T-helper 9 cell (primary cell): ENCODE data around the gene ADCY5.

Experiments
- DNase-seq: peaks from one replicate; pipeline ENCODE4 v3.0.0-alpha.2; 2020

The ADCY5 gene

DNA sequence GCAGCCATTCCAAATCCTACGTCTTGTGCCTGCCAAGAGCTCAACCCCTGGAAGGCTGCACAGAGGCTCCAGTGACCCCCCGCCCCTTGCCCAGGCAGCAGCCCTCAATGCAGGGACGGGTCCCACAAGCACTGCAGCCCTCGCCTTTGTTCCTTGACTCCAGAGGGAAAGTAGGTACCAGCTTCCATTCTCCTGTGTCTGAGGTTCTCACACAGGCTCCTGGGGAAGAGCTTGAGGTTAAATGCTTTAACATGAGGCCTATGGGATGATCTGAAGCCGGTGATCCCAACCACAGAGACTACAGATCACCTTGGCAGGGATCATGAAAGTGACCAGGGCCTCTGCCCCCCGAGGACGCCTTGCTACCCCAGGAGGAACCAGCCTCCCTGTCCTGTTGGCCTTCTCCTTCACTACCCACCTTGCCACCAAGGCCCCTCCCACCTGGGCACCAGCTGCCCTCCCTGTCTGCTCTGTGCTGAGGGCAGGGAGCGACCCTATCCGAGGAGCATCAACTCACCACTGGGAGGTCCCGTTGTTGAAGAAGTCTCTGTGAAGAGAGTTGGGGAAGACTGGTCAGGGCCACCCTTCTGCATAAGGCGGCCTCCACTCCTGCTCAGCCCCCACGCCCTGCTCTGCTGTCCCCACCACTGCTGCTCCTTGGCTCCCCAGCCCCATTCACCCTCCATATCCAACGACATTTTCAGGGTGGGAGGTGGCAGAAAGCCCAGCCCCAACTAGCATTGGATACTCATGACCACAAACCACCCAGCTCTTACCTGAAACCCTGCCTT lies 151.9 kb downstream of the ADCY5 start:
- no peak for DNase-seq

DNA sequence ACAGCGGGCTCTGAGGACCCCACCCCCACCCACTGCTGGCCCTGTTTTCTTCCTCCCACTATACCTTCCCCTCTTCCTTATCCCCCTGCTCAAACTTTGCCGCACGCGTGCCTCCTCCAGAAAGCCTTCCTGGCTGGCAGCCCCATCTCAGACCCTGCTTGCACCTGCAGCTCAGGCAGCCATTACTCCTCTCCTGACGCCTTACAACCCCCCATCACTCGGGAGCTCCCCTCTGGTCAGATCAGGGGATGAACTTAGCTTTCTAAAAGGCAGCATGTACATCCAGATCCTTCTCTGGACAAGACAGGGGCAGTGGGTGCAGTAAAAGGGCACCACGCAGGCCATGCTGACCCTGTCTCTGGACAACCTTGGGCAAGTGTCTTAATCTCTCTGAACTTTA lies 152.6 kb downstream of the ADCY5 start:
- DNase-seq, result no peak

DNA sequence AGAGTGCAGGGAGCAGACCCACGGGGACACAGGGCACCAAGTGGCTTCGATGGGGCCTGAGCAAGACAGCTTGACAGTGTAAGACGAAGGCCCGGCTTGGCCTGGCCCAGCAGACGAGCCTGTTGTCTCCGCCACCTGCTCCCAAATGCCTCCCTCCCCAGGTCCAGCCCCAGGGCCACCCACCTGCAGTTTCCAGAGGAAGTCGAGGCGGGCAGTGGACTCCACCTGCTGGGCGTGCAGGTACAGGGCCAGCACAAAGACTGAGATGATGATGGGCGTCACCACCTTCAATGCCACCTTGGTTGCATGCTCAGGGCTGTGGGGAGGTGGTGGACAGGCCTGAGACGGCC lies 153.0 kb downstream of the ADCY5 start:
- DNase-seq, result no peak

DNA sequence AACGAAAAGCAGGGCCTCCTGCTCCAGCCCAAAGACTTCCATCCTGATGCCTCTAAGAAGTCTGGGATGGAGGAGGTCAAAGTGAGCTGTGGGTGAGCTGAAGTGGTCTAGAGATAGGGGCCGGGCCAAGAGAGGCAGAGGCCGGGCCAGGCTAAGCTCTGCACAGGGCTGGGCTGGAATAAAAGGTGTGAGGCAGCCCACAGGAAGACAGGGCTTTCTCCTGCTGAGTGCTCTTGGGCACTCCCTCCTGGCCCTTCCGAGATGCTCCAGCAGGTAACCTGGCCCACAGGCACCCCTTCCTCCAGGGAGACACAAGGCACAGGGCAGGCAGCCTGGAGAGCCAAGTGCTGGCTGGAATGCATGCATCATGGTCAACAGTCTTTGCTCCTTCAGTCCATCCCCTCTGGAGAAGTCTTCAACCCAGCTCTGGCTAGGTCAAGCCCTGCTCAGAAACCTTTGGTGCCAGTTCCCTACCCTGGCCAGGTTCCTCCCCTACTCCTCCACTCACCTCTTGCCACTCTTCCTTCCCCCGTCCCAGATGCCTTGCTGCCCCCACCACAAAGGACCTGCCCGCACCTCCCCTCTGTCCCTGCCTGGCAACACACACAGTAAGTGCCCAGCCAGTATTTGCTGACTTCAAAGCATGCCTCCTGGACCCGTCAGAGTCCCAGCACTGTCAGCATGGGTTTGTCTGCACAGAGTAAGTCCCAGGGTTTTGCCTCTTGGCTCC lies 153.6 kb downstream of the ADCY5 start:
- DNase-seq, result no peak

DNA sequence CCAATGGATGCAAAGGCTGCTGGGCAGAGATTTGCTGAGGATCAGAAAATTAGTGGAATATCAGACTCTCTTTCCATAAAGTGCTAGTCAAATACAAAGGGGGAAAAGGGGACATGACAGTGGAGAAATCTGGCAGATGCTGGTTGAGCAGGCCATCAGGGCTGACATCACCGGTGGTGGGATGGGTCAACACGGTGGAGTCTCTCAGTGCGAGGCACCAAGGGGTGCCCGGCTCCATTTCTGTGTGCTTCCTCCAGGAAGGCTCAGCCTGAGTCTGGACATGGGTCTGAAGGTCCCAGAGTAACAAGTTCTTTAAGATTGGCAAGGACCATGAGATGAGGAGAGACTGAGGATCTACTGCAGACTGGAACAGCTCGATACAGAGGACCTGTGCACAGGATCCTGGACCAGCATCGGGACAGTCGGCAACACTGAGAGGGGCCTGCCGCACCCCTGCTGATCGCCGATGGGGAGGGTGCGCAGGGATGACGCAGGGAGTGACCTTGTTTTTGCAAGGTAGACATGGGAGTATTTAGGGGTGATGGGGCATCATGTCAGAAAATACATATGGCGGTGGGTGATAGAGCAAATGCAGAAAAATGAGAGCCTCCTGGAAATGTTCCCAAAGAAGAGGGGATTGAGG lies 154.5 kb downstream of the ADCY5 start:
- DNase-seq, result no peak

DNA sequence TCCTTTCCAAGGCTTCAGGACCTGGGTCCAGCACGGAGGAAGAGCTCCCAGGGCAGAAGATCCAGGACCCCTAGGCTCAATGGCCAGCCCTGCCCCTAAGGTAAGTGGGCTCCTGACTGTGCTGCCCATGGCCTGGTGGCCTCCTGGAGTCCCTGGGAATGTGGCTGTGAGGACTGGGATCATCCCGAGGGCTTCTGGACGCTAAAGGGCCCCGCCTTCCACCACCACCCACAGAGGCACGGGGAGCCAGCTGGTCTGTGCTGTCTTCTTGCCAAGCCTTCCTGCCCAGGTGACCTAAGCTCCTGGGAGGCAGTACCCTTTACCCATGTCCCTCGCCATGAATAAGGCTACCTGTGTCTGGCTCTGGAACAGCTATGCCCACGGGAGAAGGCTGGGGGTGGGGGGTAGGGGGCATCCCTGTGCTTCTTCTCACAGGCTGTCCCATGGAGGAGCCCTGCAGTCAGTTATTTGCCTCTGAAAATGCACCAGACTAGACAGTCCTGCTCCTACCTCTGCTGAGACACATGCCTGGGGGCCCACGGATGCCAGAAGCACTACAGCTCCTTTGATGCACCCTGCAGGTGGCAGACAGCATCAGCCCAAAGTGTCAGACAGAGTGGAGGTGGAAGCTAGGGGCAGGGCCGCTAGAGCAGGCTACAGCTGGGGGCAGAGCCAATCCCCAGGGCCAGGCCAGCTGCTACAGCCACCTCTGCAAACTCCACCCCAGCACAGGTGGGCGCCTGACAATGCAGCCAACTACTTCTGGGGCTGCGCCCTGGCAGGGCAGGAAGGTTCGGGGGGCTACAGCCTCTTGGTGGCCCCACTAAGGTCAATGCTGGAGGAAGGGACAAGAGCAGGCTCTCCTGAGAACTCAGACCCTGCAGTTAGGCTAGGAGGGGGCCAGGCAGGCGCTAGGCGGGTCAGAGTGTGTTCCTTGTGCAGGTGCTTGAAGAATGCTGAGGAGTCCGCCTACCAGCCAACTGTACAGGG lies 156.3 kb downstream of the ADCY5 start:
- no peak for DNase-seq

DNA sequence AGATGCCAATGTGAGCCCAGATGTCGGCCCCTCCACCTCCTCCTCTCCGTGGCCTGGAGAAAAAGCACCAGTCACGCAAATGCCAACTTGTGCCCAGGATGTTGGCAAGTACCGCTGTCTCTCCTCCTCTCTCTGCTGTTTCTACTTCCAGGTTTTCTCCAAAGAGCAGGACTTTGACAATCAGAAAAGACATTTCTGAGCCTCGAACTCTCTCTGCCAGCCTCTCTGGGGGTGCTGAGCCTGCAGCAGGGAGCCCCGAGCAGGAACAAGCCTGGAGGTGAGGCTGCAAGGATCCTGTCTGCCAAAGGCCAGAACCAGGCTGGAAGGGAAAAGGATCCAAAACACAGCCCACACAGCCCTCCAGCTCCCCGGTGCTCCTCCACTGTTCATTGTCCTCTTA lies 157.5 kb downstream of the ADCY5 start:
- no peak for DNase-seq

DNA sequence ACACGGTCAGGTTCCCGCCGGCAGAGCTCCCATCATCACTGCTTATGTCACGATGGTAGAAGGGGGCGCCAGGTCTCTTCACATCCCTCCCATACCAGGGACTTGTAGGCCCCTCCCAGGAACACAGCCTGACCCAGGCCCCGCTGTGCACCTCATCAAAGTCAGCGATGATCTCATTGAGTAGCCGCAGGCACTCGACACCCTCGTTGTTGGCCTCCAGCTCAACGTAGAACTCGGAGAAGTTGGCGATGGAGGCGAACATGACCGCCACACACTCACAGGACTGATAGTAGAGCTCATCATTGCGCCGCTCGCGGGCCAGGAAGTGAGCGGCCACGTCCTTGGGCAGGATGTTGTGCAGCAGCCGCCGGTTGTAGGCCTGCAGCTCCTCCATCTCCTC lies 157.9 kb downstream of the ADCY5 start:
- no peak for DNase-seq

DNA sequence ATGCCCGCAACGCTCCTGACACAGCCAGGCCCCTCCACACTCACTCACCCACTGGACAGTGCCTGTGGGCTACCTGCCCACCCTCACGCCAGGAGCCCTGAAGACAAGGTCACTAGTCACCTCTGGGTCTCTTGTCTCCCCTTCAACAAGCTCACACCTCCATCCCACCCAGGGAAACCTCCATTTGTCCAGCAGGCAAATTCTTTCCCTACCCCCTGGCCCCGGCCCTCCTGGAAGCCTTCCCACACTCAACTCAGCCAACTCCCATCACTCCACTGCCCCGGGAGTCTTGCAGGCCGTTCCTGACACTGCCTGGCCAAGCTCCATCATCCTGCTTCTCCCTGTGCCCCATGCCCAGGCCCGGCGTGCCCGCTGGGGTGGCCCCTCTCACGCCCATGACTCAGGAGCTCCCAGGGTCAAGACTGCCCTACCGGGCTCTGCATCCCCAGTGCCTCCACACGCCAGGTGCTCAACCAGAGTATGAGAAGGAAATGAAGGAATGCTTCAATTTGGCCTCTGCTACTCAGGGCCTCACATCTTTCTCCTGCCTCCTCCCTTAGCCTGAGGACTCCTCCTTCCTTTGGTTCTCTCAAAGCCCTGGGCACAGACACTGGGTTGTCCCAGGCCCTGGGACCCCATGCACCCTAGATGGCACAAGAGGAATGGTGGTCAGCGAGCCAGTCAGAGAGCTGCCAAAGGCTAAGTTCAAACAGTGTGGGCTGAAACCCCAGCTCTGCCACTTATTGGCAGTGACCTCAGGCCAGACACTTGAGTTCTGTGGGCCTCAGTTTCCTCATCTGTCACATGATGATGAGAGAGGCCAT lies 158.6 kb downstream of the ADCY5 start:
- DNase-seq, result no peak

DNA sequence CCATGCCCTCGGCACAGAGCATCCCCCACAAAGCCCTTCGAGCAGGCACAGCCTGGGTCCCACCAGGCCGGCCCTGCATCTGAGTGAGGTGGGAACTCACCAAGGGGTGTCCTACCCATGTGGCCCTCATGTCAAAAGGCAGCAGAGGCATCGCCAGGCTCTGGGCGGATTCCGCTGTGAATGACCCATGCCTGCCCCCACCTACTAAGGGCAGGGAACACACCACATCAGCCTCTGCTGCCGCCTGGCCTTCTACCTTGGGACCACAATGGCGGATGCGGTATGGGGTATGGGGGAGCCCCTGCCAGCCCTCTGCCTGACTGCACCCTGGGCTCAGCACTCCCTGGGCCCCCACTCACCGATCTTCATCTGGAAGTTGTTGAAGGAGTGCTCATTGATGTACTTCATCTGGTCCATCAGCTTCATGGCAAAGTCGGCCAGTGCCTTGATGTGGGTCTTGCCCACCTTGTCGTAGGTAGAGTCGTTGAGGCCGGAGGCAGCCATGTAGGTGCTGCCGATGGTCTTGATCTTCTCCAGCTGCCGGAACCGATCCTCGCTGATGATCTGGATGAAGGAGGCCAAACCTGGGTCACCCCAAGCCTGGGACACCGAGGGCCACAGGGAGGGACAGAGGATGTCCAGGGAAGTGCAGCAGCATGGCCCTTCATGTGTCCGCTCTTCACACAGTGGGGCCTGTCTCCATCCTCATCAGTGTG lies 159.3 kb downstream of the ADCY5 start:
- no peak for DNase-seq

DNA sequence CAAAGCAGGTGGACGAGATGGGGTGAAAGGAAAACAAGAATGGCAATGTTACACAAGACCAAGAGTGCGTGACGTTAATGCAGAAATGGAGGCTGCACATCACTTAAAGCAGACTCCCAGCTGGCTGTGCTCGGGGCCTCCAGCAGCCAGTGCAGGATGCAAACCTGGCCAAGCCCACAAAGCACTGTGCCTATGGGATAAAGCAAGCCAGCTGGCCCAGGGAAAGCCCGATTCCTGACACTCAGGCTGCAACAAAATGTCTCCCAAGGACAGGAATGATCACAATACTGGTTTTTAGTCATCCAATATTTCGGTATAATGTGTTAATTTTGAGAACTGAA lies 161.0 kb downstream of the ADCY5 start:
- DNase-seq, result no peak

DNA sequence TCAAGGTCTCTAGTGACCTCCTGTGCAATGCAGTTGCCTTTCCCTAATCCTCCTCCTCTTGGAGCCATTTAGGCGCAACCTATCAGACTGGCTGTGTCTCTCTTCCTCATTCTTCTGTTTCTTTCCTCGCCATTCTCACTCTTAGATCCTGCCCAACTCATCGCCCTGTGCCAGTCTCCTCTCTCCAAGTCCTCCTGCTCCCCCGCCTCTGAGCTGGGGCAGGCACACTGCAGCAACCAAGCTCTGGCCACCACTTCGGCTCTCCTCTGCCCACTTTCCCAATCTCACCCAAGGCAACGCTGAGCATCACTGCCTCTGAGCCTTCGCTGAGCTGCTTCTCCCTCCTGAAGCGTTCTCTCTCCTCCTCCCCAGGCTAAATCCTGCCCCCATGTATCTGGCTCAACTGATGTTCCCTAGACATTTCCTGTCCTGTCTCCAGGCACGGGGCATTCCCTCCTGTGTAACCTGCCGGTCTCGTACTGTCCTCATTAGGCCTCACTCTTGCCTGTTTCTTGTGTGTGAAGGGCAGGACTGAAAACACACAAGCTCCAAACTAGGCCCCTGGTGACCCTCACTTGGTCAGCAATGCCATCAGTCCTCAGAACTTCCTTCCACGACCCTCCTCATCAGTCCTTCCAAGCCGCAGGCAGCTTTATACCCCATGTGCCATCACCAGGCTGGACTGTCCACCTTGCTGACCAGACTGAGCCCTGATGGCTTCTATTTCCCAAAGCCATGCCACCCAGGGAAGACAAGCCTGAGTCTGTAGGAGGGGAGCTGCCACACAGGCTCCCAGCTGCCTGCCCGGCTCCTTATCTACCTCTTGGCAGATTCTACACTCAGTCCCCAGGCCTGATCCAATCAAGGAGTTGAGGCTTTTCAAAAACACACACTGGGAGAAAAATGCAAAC lies 161.6 kb downstream of the ADCY5 start:
- DNase-seq, result no peak

DNA sequence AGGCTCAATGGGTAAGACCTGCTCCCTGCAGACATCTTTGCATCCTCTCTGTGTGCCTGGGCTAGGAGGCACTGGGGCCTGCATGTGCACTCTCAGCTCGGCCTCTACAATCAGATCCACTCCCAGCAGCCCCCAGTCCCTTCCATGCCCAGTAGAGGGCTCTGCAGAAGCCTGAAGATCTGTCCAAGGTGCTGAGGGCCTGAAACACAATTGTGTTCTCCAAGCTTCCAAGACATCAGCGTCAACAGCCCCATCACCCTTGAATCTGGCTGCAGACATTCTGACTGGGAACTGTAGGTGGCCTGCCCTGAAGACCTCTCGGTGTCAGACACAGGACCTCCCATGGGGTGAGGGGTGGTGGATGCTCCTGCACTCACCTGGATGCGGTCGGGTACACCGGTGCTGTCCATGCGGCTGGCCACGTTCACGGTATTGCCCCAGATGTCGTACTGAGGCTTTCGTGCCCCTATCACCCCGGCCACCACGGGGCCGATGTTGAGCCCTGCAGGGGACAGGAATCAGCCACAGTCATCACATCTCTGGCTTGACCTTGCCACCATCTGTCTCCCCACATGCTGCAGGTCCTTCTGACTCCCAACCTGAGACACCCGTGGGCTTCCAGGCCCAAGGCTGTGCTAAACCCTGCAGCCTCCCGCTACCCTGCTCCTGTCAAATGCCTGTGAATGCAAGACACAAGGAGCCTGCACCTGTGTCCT lies 162.4 kb downstream of the ADCY5 start:
- no peak for DNase-seq

DNA sequence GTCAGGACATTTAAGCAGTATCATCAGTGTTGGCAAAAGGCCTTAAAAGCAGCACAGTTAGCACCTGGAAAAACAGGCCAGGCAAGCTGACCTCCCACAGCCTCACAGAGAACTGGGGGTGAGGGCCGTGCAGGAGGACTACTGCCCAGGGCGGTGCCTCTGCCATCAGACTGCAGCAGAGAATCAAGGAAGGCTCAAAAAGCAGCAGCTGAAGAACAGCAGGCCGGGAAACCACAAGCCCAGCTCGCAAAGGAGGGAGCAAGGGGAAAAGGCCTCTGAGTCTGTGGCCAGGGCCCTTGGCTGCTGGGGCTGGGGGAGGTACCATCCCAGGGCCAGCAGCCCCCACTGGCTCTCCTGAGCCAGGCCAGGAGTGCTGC lies 163.0 kb downstream of the ADCY5 start:
- DNase-seq, result no peak

DNA sequence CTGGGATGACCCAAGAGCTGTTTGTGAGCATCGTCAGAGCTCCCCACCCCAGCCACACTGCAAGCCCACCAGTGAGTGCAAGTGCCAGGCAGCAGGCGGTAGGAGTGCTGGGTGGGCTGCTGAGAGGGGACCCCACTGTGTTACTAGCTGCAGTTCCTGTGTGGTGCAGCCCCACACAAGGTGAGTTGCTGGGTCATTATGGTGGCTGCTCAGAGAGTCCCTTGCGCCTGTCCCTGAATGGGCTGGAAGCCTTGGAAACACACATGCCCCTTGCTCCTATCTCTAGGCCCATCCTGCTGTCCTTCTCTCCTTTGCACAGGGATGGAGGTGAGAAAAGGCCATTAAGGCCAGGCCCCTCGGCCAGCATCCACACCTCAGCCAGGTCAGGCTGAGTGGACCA lies 163.4 kb downstream of the ADCY5 start:
- DNase-seq, result no peak

DNA sequence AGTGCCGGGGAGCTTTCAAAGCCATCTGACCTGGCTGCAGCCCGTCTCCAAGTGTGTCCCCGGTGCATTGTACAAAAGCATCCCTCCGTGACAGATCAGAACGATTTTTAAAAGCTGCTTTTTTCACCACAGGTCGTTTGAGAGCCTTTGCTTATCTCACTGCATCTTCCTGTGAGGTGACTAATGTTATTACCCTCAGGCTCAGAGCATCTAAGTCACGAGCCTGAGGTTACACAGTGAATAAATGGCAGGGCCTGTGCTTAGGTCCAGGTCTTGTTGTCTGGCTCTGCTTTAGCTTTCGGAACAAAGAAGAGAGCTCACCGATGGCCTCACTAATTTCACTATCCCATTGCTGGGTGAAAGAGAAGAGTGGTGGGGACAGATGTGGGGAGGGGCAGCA lies 163.8 kb downstream of the ADCY5 start:
- no peak for DNase-seq

DNA sequence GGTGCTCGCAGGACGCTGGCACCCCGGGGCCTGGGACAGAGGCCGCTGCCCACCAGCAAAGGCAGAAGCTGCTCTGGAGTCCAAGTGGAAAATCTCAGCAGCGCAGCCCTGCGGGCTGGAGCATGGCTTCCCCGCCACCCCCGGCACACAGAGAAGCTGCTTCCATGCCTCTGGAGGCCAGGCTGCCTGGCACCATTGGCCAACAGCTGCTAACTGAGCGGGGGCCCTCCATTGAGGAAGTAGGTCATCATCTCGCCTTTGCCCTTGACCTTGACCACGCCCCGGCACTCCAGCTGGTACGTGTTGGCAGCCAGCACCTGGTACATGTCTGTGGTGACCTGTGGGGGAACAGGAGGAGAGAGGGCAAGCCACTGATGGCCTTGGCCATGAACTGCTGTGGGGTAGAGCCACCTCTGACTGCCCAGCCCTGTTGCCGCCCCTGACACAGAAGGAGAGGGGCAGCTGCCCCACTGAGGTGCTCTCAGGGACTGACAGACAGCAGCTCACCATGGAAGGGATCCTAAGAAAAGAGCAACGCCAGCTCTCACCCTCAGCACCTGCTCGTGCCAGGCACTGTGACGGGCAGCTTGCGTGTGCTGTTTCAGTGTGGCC lies 164.4 kb downstream of the ADCY5 start:
- DNase-seq, result no peak

DNA sequence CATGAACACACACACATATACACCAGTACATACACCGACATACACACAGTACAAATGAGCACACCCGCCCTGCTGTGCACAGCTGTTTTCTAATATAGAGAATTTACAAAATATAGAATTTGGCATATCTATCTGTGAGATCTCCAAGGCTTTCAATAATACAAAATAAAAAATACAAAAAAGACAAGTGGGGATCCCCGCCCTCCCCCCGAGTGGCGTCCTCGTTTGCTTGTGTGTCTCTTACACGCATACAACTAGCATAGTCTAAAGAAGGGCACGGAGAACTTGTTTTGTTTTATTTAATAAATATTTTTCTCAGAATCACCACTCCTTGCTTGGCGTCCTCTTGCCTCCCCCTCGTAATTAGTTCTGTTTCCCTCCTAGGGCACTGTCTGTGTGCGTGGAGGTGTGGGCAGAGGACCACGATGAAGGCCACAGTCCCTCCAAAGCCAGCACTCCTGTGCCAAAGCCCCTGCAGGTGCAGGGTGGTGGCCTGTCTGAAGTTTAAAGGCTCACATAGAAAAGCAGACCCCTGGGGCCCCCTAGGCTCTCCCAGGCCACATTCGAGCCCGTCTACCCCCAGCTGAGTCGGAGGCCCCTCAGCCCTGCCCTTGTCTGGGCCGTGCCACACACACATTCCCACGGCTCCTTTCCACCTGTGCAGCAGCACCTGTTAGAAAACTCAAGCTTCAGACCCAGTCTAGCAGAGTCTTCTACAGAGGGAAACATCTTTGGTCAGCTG lies 165.1 kb downstream of the ADCY5 start:
- DNase-seq, result no peak
